HepG2 (cell line): ENCODE measurements around the gene CHST13. TPM values are rescaled to one million over a fixed set of nuclear protein-coding genes. Genes with fewer than 3 reads are reported as not detected.
A peak's percentile ranks its signal among the peaks of the same experiment; 100 is the strongest.

Experiments used
- ASH2L ChIP-seq: fragments of 300-600, 200-600 bp; sonication (generic); IDR thresholded peaks from 2 replicates; pipeline ENCODE4 v1.7.0; 2017; ENCODE audit warnings: low read depth, mild to moderate bottlenecking, moderate library complexity, mixed read lengths, low read length; ENCODE audit not compliant: insufficient read length
- ATF6 ChIP-seq: sonication (generic); formaldehyde crosslinking; conservative IDR thresholded peaks from 2 replicates; pipeline ENCODE4 v1.4.0; 2020; ENCODE audit warnings: missing genetic modification reagents
- HNRNPL ChIP-seq: fragments of 200-400 bp; formaldehyde crosslinking; IDR thresholded peaks from 2 replicates; pipeline ENCODE4 v1.6.1; 2017; ENCODE audit warnings: mild to moderate bottlenecking, low read depth, low read length
- KDM4B ChIP-seq: sonication (generic); formaldehyde crosslinking; IDR thresholded peaks from 2 replicates; pipeline ENCODE4 v1.4.0; 2020; ENCODE audit warnings: missing genetic modification reagents
- KDM6A ChIP-seq: IDR thresholded peaks from 2 replicates; pipeline ENCODE4 v1.6.1; 2016; ENCODE audit warnings: low read depth
- MBNL3 ChIP-seq: fragments of 250-450 bp; sonication (Bioruptor Pico); conservative IDR thresholded peaks from 2 replicates; pipeline ENCODE4 v1.8.0; 2022; ENCODE audit warnings: mild to moderate bottlenecking, inconsistent platforms
- MYPOP ChIP-seq: sonication (generic); formaldehyde crosslinking; IDR thresholded peaks from 2 replicates; pipeline ENCODE4 v1.8.1; 2023; ENCODE audit warnings: mild to moderate bottlenecking, moderate library complexity, missing genetic modification reagents
- NRL ChIP-seq: sonication (generic); formaldehyde crosslinking; IDR thresholded peaks from 2 replicates; pipeline ENCODE4 v1.5.0; 2020; ENCODE audit warnings: missing genetic modification reagents, mild to moderate bottlenecking, moderate library complexity, borderline replicate concordance
- POGK ChIP-seq: sonication (generic); formaldehyde crosslinking; conservative IDR thresholded peaks from 2 replicates; pipeline ENCODE4 v1.8.0; 2022; ENCODE audit warnings: mild to moderate bottlenecking, moderate library complexity, missing genetic modification reagents
- ZMYM4 ChIP-seq: sonication (generic); formaldehyde crosslinking; IDR thresholded peaks from 2 replicates; pipeline ENCODE4 v1.8.1; 2023; ENCODE audit warnings: mild to moderate bottlenecking, missing genetic modification reagents
- ZNF615 ChIP-seq: sonication (generic); formaldehyde crosslinking; IDR thresholded peaks from 2 replicates; pipeline ENCODE4 v1.5.0; 2020; ENCODE audit warnings: mild to moderate bottlenecking, missing genetic modification reagents, borderline replicate concordance
- ZNF629 ChIP-seq: sonication (generic); formaldehyde crosslinking; conservative IDR thresholded peaks from 2 replicates; pipeline ENCODE4 v1.5.0; 2020; ENCODE audit warnings: missing genetic modification reagents
- polyA plus RNA-seq, 8 experiments: library from polyadenylated mRNA; depleted of rRNA in 3 of 8; stranded (reverse) in 7 of 8; unstranded in 1 of 8; fragments of >200 nt; fragmentation: Illumina TruSeq in 4 of 8; extraction: Trizol in 4 of 8; gene quantifications; 2 replicates each; pipeline versions ENCODE4 v1.2.1 to v1.2.3, GENCODE V29; 2011 to 2016; ENCODE audit warnings: low read depth in 4 of 8, missing spikeins in 1 of 8, mixed read lengths in 1 of 8; ENCODE audit not compliant: insufficient read depth in 1 of 8
- total RNA-seq, 5 experiments: library from RNA; depleted of rRNA; stranded (reverse); fragments of >200 nt; fragmentation: Illumina TruSeq; extraction: Trizol; gene quantifications; 2 replicates each; pipeline ENCODE4 v1.2.3, GENCODE V29; 2016; ENCODE audit warnings: low read depth in 1 of 5
- TF ChIP-seq, protein P1 (sequence below): sonication (generic); formaldehyde crosslinking; IDR thresholded peaks from 2 replicates; pipeline ENCODE4 v1.5.1; 2020; ENCODE audit warnings: mild to moderate bottlenecking, missing genetic modification reagents, moderate library complexity
- TF ChIP-seq, protein P2 (sequence below): sonication (generic); formaldehyde crosslinking; IDR thresholded peaks from 2 replicates; pipeline ENCODE4 v1.4.0; 2020; ENCODE audit warnings: missing genetic modification reagents
- TF ChIP-seq, protein P3 (sequence below): sonication (generic); formaldehyde crosslinking; IDR thresholded peaks from 2 replicates; pipeline ENCODE4 v1.8.1; 2023; ENCODE audit warnings: mild to moderate bottlenecking, inconsistent platforms, moderate library complexity, missing genetic modification reagents, borderline replicate concordance
- TF ChIP-seq, protein P4 (sequence below): sonication (generic); formaldehyde crosslinking; IDR thresholded peaks from 2 replicates; pipeline ENCODE4 v1.5.0; 2020; ENCODE audit warnings: mild to moderate bottlenecking, missing genetic modification reagents

The CHST13 gene
- total and polyA plus RNA-seq, 2 of the 13 experiments (the other 11 are each of a cell fraction or from before 2014, with no cell fraction given): 32.0 to 43.1 TPM

- TF ChIP-seq, protein P1, sequence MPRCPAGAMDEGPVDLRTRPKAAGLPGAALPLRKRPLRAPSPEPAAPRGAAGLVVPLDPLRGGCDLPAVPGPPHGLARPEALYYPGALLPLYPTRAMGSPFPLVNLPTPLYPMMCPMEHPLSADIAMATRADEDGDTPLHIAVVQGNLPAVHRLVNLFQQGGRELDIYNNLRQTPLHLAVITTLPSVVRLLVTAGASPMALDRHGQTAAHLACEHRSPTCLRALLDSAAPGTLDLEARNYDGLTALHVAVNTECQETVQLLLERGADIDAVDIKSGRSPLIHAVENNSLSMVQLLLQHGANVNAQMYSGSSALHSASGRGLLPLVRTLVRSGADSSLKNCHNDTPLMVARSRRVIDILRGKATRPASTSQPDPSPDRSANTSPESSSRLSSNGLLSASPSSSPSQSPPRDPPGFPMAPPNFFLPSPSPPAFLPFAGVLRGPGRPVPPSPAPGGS (CRISPR knock-in tag): 0 out of 2 replicates have a peak, but pooled peaks have one; percentile 11
- TF ChIP-seq KDM6A: 0 out of 2 replicates have a peak, but pooled peaks have one; percentile 48
- no peak for TF ChIP-seq ZNF615
- TF ChIP-seq ASH2L: no peak
- peak; percentile 70 for TF ChIP-seq HNRNPL
- no peak for TF ChIP-seq ATF6 (CRISPR knock-in tag)
- no peak; the same call in 1 of the 2 replicates for TF ChIP-seq POGK (CRISPR knock-in tag)
- TF ChIP-seq ZMYM4: peak; percentile 67; the same call in 1 of the 2 replicates
- TF ChIP-seq KDM4B: no peak
- TF ChIP-seq MBNL3 (CRISPR knock-in tag): no peak
- TF ChIP-seq NRL (CRISPR knock-in tag): 0 out of 2 replicates have a peak, but pooled peaks have one; percentile 17
- TF ChIP-seq, protein P2, sequence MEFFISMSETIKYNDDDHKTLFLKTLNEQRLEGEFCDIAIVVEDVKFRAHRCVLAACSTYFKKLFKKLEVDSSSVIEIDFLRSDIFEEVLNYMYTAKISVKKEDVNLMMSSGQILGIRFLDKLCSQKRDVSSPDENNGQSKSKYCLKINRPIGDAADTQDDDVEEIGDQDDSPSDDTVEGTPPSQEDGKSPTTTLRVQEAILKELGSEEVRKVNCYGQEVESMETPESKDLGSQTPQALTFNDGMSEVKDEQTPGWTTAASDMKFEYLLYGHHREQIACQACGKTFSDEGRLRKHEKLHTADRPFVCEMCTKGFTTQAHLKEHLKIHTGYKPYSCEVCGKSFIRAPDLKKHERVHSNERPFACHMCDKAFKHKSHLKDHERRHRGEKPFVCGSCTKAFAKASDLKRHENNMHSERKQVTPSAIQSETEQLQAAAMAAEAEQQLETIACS (CRISPR knock-in tag): no peak
- TF ChIP-seq MYPOP (CRISPR knock-in tag): no peak; the same call in 1 of the 2 replicates
- TF ChIP-seq, protein P3, sequence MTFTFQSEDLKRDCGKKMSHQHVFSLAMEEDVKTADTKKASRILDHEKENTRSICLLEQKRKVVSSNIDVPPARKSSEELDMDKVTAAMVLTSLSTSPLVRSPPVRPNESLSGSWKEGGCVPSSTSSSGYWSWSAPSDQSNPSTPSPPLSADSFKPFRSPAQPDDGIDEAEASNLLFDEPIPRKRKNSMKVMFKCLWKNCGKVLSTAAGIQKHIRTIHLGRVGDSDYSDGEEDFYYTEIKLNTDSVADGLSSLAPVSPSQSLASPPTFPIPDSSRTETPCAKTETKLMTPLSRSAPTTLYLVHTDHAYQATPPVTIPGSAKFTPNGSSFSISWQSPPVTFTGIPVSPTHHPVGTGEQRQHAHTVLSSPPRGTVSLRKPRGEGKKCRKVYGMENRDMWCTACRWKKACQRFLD (CRISPR knock-in tag): no peak
- TF ChIP-seq, protein P4, sequence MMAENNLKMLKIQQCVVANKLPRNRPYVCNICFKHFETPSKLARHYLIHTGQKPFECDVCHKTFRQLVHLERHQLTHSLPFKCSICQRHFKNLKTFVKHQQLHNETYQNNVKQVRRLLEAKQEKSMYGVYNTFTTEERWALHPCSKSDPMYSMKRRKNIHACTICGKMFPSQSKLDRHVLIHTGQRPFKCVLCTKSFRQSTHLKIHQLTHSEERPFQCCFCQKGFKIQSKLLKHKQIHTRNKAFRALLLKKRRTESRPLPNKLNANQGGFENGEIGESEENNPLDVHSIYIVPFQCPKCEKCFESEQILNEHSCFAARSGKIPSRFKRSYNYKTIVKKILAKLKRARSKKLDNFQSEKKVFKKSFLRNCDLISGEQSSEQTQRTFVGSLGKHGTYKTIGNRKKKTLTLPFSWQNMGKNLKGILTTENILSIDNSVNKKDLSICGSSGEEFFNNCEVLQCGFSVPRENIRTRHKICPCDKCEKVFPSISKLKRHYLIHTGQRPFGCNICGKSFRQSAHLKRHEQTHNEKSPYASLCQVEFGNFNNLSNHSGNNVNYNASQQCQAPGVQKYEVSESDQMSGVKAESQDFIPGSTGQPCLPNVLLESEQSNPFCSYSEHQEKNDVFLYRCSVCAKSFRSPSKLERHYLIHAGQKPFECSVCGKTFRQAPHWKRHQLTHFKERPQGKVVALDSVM: peak; percentile 99
- peak; percentile 55 for TF ChIP-seq ZNF629
Observed at GRCh38 chr3:126517291-126517951, 6.5 kb upstream of the CHST13 start, which contains the start of gene UROC1 (continued).
